CD4-positive, alpha-beta T cell (primary cell): ENCODE data around the gene HOXC9. TPM values are rescaled to one million over a fixed set of nuclear protein-coding genes. Genes with fewer than 3 reads are reported as not detected.

Source experiments
- ATAC-seq: fragments of 200-7000 bp; cut with Tn5 transposase; one replicate; pipeline ENCODE4 v1.10.0; 2022; ENCODE audit warnings: mild to moderate bottlenecking; ENCODE audit not compliant: poor library complexity
- CTCF ChIA-PET: fragments of 350-600 bp; sonication (Branson Sonifier 250); formaldehyde crosslinking; loops from one replicate; lab custom pipeline; 2021; ENCODE audit warnings: antibody characterized with exemption, inconsistent platforms; lab: Charles Lee
- POLR2A ChIA-PET: fragments of 350-600 bp; sonication (Branson Sonifier 250); formaldehyde crosslinking; loops from one replicate; lab custom pipeline; 2021; ENCODE audit warnings: antibody characterized with exemption, inconsistent platforms; lab: Charles Lee
- DNase-seq, 14 experiments: peaks; one replicate each; pipeline ENCODE4 v3.0.0-alpha.2; 2013 to 2020; ENCODE audit warnings: mixed read lengths in 2 of 14
- H3K27ac ChIP-seq, 2 donors: one replicate each; pipeline versions ENCODE4 v1.5.1 to v1.7.0; 2013; ENCODE audit warnings: low read length in 2 of 2, low read depth in 1 of 2, mild to moderate bottlenecking in 1 of 2
- H3K27me3 ChIP-seq, 2 experiments: 1 replicate in 1 of 2; 2 replicates in 1 of 2; pipeline versions ENCODE4 v1.6.1 to v1.7.0; 2013; ENCODE audit warnings: low read length in 2 of 2, control low read depth in 1 of 2, mild to moderate bottlenecking in 1 of 2, moderate library complexity in 1 of 2; ENCODE audit not compliant: insufficient read depth in 2 of 2, control insufficient read depth in 1 of 2
- H3K36me3 ChIP-seq: one replicate; pipeline ENCODE4 v1.6.1; 2013; ENCODE audit warnings: low read length, control low read depth; ENCODE audit not compliant: insufficient read depth
- H3K4me1 ChIP-seq: one replicate; pipeline ENCODE4 v1.6.1; 2013; ENCODE audit warnings: low read length, control low read depth; ENCODE audit not compliant: insufficient read depth
- H3K4me3 ChIP-seq: one replicate; pipeline ENCODE4 v1.5.1; 2013; ENCODE audit warnings: mild to moderate bottlenecking, low read length, moderate library complexity
- H3K9me3 ChIP-seq, 2 experiments: 1 replicate in 1 of 2; 2 replicates in 1 of 2; pipeline versions ENCODE4 v1.6.1 to v1.7.0; 2013; ENCODE audit warnings: low read length in 2 of 2, mild to moderate bottlenecking in 2 of 2, control low read depth in 1 of 2, moderate library complexity in 1 of 2; ENCODE audit not compliant: control insufficient read depth in 1 of 2, insufficient read depth in 1 of 2
- H3K27ac Mint-ChIP-seq: one replicate; pipeline ENCODE4 v1.8.0; 2020; ENCODE audit warnings: mixed read lengths
- H3K27me3 Mint-ChIP-seq: one replicate; pipeline ENCODE4 v1.8.0; 2021; ENCODE audit warnings: mixed read lengths
- H3K36me3 Mint-ChIP-seq: one replicate; pipeline ENCODE4 v1.8.0; 2021; ENCODE audit warnings: low read depth, mixed read lengths
- H3K4me1 Mint-ChIP-seq: one replicate; pipeline ENCODE4 v1.8.0; 2021; ENCODE audit warnings: low read depth, mixed read lengths
- H3K4me3 Mint-ChIP-seq: one replicate; pipeline ENCODE4 v1.8.0; 2020; ENCODE audit warnings: mild to moderate bottlenecking, mixed read lengths
- H3K9me3 Mint-ChIP-seq: one replicate; pipeline ENCODE4 v1.8.0; 2020; ENCODE audit warnings: mixed read lengths
- intact Hi-C, 2 experiments: fragments of 100-400 bp; cut with DNase I in 1 of 2; cut with micrococcal nuclease in 1 of 2; formaldehyde crosslinking; loops; one replicate each; pipeline versions ENCODE4 v1.15.1 to v1.9.0; 2023 to 2025; cut with DNase I, micrococcal nuclease
- total RNA-seq, 174 experiments: library from RNA in 2 of 174; stranded (reverse) in 2 of 174; gene quantifications; one replicate each; pipeline ENCODE4 v1.2.3 and lab custom pipeline; 2021 to 2026
- TF ChIP-seq, protein P1 (sequence below): fragments of 200-600 bp; IDR thresholded peaks from one replicate; pipeline ENCODE4 v1.8.0; 2022; ENCODE audit warnings: antibody characterized with exemption, mild to moderate bottlenecking

HOXC9 gene
- total RNA-seq, 2 experiments from 2014 or later, result not detected

DNA sequence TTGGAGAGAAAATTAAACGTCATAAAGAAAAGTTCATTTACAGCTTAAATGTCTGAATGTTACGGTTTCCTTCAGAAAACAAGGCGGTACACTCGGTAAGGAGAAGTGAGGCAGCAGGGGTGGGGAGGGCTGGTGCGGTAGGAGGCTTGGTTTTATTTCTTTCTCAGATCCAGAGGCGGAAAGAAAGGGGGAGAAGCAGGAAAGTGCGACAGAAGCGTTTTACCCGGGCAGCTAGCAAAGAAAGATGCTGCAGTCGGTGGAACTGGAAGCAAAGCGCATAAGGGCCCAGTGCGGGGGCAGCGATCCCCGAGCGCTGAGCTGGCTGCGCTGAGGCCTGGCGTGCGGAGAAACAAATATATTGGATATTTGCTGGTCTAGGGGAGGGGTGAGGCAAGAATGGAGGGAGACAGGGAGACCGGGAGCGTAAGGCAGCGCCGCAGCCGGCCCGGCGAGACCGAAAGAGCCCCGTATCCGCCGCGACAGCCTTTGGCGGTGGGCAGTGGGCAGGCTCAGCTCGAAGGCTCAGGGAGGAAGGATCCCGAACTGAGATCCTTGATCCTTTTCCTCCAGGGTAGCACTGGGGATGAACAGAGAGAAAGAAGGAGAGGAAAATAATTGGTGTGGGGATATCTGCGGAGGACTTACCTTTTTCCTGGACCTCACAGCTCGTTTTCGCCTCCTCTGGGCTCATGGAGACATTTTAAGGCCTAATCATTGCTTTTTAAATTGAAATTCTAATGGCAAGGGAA is 33.4 kb upstream of the HOXC9 start:
- no peaks in the 10 kb centered on the region for H3K36me3 ChIP-seq
- H3K4me1 ChIP-seq, result peaks cover 34% of the 10 kb centered on the region
- peaks cover 38% of the 10 kb centered on the region for H3K4me1 Mint-ChIP-seq
- CTCF ChIA-PET, result interaction anchor here (1.8 kb wide), 1 partner anchor 18 kb away, joined by 4 read pairs; the partner anchor contains the start of gene HOXC10
- H3K36me3 Mint-ChIP-seq, result no peaks in the 10 kb centered on the region
- peaks cover 8 to 52% of the 10 kb centered on the region in 2 experiments for H3K9me3 ChIP-seq
- H3K27me3 ChIP-seq, result peaks cover 97 to 100% of the 10 kb centered on the region in 2 experiments
- H3K27ac ChIP-seq, result no peak overlapping the region
- no peak overlapping the region for H3K27ac Mint-ChIP-seq
- POLR2A ChIA-PET, result interaction anchor here (1.5 kb wide), 1 partner anchor 9 kb away, joined by 5 read pairs; no protein-coding TSS in a partner anchor
- DNase-seq (no peak), ATAC-seq (no peak)
- H3K4me3 ChIP-seq, result no peak overlapping the region
- intact Hi-C loops, result no loop called here
- H3K4me3 Mint-ChIP-seq, result peak overlapping the region; percentile 61
- no peaks in the 10 kb centered on the region for H3K9me3 Mint-ChIP-seq
- peaks cover 100% of the 10 kb centered on the region for H3K27me3 Mint-ChIP-seq
- TF ChIP-seq, protein P1, sequence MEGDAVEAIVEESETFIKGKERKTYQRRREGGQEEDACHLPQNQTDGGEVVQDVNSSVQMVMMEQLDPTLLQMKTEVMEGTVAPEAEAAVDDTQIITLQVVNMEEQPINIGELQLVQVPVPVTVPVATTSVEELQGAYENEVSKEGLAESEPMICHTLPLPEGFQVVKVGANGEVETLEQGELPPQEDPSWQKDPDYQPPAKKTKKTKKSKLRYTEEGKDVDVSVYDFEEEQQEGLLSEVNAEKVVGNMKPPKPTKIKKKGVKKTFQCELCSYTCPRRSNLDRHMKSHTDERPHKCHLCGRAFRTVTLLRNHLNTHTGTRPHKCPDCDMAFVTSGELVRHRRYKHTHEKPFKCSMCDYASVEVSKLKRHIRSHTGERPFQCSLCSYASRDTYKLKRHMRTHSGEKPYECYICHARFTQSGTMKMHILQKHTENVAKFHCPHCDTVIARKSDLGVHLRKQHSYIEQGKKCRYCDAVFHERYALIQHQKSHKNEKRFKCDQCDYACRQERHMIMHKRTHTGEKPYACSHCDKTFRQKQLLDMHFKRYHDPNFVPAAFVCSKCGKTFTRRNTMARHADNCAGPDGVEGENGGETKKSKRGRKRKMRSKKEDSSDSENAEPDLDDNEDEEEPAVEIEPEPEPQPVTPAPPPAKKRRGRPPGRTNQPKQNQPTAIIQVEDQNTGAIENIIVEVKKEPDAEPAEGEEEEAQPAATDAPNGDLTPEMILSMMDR, result no peak

GRCh38 chr12:53967421-53967925 is 32.5 kb upstream of the HOXC9 start:
- Mint-ChIP-seq H3K4me1 (peaks cover 38% of the 10 kb centered on the region), H3K27ac (no peak overlapping the region), H3K36me3 (peaks cover 5% of the 10 kb centered on the region), H3K27me3 (peaks cover 100% of the 10 kb centered on the region), H3K4me3 (no peak overlapping the region), H3K9me3 (no peaks in the 10 kb centered on the region)
- H3K36me3 ChIP-seq, result no peaks in the 10 kb centered on the region
- H3K27me3 ChIP-seq, result peaks cover 99 to 100% of the 10 kb centered on the region in 2 experiments
- DNase-seq (no peak), ATAC-seq (no peak)
- peaks cover 8 to 53% of the 10 kb centered on the region in 2 experiments for H3K9me3 ChIP-seq
- H3K4me1 ChIP-seq, result peaks cover 34% of the 10 kb centered on the region
- intact Hi-C loops, result no loop called here
- H3K4me3 ChIP-seq, result no peak overlapping the region
- TF ChIP-seq, protein P1, result no peak
- POLR2A ChIA-PET, result no interaction called here
- no peak overlapping the region for H3K27ac ChIP-seq
- CTCF ChIA-PET, result interaction anchor here (1.8 kb wide), 1 partner anchor 17 kb away, joined by 4 read pairs; the partner anchor contains the start of gene HOXC10

DNA sequence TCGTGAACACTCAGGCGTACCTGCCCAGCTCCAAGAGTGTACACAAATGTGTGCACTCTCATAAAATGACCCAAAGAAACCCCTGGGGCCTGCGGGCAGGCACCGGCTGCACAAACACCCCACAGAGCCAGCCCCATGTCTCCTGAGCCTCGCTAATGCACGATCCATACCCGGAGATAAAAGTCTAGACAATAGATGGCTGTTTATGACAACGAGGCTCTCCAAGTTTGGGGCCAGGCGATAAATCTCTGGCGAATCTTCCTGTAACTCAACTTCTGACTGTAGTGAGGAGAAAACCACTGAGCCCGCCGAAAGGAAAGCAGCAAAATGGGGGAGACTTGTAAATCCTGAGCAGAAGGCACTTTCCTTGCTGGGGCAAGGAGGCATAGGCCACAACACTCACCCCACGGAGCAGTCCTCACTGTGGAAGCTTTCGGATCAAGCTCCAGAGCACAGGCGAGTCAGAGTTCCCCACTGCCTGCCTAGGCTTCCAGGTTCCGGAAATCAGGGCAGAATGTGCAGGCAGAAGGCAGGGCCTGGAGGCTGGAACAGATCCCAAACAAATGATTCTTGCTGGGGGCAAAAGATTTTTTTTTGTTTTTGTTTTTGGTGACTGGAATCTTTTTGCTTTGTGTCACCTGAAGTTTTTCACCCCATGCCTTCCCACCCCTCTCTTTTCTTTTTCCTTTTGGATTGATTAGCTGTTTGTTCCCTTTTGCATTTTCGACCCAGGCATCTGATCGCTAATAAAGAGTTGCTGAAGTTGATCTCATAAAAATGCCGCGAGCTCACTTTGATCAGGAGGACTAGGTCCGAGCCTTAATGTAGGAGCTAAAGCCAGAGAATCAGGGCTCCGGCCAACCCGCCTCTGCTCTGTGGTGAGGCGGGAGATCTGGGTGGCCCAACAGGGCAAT is 31.5 kb upstream of the HOXC9 start:
- H3K27ac Mint-ChIP-seq, result no peak overlapping the region
- CTCF ChIA-PET, result no interaction called here

More for the DNA sequence above, 31.5 kb upstream of the HOXC9 start:
- H3K4me1 ChIP-seq, result peaks cover 35% of the 10 kb centered on the region
- H3K9me3 Mint-ChIP-seq, result no peaks in the 10 kb centered on the region
- H3K9me3 ChIP-seq, result peaks cover 8 to 56% of the 10 kb centered on the region in 2 experiments
- intact Hi-C loops, result no loop called here
- no peak overlapping the region for H3K4me3 Mint-ChIP-seq
- no peaks in the 10 kb centered on the region for H3K36me3 ChIP-seq
- TF ChIP-seq, protein P1, result no peak
- H3K36me3 Mint-ChIP-seq, result peaks cover 5% of the 10 kb centered on the region
- H3K27ac ChIP-seq, result no peak overlapping the region
- ATAC-seq (no peak), DNase-seq (no peak)
- POLR2A ChIA-PET, result interaction anchor here (0.6 kb wide), 1 partner anchor 260 kb away, joined by 4 read pairs; no protein-coding TSS in a partner anchor
- H3K4me1 Mint-ChIP-seq, result peaks cover 46% of the 10 kb centered on the region
- no peak overlapping the region for H3K4me3 ChIP-seq
- H3K27me3 Mint-ChIP-seq, result peaks cover 100% of the 10 kb centered on the region
- peaks cover 100% of the 10 kb centered on the region in 2 experiments for H3K27me3 ChIP-seq
